Lung (tissue), 12 donors: ENCODE measurements around the gene DAAM1. TPM values are rescaled to one million over a fixed set of nuclear protein-coding genes. Genes with fewer than 3 reads are reported as not detected.

Experiments
- ATAC-seq: fragments of 200-7000 bp; cut with Tn5 transposase; one replicate; pipeline ENCODE4 v1.9.1; 2020; ENCODE audit warnings: moderate number of reproducible peaks; ENCODE audit not compliant: insufficient read depth, low FRiP score
- DNase-seq, 3 donors: peaks; one replicate each; pipeline ENCODE4 v3.0.0-alpha.2; 2013 to 2017
- H3K27ac ChIP-seq, 2 donors: one replicate each; pipeline ENCODE4 v1.5.1; 2013; ENCODE audit warnings: mild to moderate bottlenecking in 2 of 2, moderate library complexity in 2 of 2, control low read depth in 1 of 2, inconsistent platforms in 1 of 2, low read depth in 1 of 2, low read length in 1 of 2
- H3K27me3 ChIP-seq, 3 donors: one replicate each; pipeline ENCODE4 v1.5.1; 2013; ENCODE audit warnings: low read length in 2 of 3; ENCODE audit not compliant: control insufficient read depth in 3 of 3, insufficient read depth in 3 of 3
- H3K36me3 ChIP-seq, 4 donors: one replicate each; pipeline ENCODE4 v1.5.1; 2013; ENCODE audit warnings: low read length in 4 of 4, mild to moderate bottlenecking in 1 of 4, moderate library complexity in 1 of 4; ENCODE audit not compliant: control insufficient read depth in 4 of 4, insufficient read depth in 4 of 4
- H3K4me1 ChIP-seq, 5 donors: one replicate each; pipeline ENCODE4 v1.5.1; 2013; ENCODE audit warnings: low read length in 5 of 5, mild to moderate bottlenecking in 2 of 5, moderate library complexity in 1 of 5; ENCODE audit not compliant: control insufficient read depth in 5 of 5, insufficient read depth in 5 of 5
- H3K4me3 ChIP-seq: one replicate; pipeline ENCODE4 v1.5.1; 2013; ENCODE audit warnings: mild to moderate bottlenecking, control low read depth, moderate library complexity
- H3K9ac ChIP-seq, 2 donors: one replicate each; pipeline ENCODE4 v1.5.1; 2013; ENCODE audit warnings: low read length in 2 of 2, control low read depth in 1 of 2; ENCODE audit not compliant: insufficient read depth in 1 of 2
- H3K9me3 ChIP-seq, 4 donors: one replicate each; pipeline ENCODE4 v1.5.1; 2013; ENCODE audit warnings: low read length in 3 of 4, mild to moderate bottlenecking in 1 of 4, moderate library complexity in 1 of 4; ENCODE audit not compliant: control insufficient read depth in 4 of 4, insufficient read depth in 3 of 4
- WGBS, 2 donors: extraction: QIAGEN DNeasy Blood & Tissue Kit; methylation state at CpG; one replicate each; pipeline ENCODE4 v1.1.7; 2013; 5-methylcytosine and 5-hydroxymethylcytosine counted together
- polyA plus RNA-seq, 2 donors: library from polyadenylated mRNA; stranded (reverse); fragments of 200-250 nt; gene quantifications; one replicate each; pipeline ENCODE4 v1.2.1, GENCODE V29; 2013
- total RNA-seq, 2 donors: library from RNA; depleted of rRNA in 1 of 2; stranded (reverse); fragments of >200 nt in 1 of 2; gene quantifications; one replicate each; pipeline ENCODE4 v1.2.1, GENCODE V29; 2014 to 2021
- TF ChIP-seq, protein P1 (sequence below): IDR thresholded peaks from 2 replicates; pipeline ENCODE4 v1.5.1; 2012; ENCODE audit warnings: mild to moderate bottlenecking; ENCODE audit errors: control extremely low read depth, extremely low read depth
- donor health status: control.
- donor health status: control.
- donor health status: Bipolar disorder and iron deficiency.
- donor health status: healthy.
- donor health status: DM: yes; HTN: yes; CAD: no.

The DAAM1 gene
- total and polyA plus RNA-seq, 4 donors = 10.3 to 84.6 (median 32.6) TPM

DNA sequence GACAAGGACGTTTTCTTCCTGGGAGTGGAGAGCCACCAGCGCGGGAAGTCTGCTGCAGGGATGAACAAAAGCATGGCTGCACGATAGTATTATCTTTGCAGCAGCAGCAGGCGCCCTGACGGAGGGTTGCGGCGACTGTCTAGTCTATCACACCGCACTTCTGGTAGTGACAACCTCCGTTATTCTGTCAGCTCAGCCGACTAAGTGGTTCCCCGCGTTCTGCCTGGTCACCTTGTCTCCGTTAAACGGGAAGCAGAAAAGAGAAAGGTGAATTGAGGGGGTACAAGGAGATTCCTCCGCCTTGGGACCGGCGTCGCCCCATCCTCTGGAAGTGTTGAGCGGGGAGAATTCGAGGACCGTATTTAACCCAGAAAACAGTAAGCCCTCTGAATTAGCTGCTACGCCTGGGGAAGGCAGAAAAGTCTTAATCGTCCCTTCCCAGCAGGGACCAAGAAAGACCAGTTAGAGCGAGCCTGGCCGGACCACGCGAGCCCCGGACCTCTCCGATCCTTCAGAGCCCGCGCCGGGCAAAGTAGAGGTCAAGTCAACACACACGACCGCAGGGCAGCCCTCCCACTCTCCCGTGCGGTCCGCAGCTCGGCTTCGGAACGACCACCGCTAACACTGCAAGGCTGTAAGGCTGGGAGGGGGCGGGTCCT is 536 bp upstream of the DAAM1 start:
- peak; percentile 10 for ATAC-seq
- Histone ChIP-seq H3K4me1 (peaks cover 4 to 18% (median 8%) of the 10 kb centered on the region in 5 donors), H3K36me3 (no peaks in the 10 kb centered on the region), H3K27me3 (no peaks in the 10 kb centered on the region), H3K27ac (peak overlapping the region; percentile 74 to 94), H3K4me3 (peak overlapping the region; percentile 66), H3K9me3 (no peaks in the 10 kb centered on the region), H3K9ac (peak overlapping the region; percentile 74 to 94)
- no peak for DNase-seq
- WGBS, 2 donors = 0% methylated on average over 43 of the region's 43 CpGs
- TF ChIP-seq, protein P1, sequence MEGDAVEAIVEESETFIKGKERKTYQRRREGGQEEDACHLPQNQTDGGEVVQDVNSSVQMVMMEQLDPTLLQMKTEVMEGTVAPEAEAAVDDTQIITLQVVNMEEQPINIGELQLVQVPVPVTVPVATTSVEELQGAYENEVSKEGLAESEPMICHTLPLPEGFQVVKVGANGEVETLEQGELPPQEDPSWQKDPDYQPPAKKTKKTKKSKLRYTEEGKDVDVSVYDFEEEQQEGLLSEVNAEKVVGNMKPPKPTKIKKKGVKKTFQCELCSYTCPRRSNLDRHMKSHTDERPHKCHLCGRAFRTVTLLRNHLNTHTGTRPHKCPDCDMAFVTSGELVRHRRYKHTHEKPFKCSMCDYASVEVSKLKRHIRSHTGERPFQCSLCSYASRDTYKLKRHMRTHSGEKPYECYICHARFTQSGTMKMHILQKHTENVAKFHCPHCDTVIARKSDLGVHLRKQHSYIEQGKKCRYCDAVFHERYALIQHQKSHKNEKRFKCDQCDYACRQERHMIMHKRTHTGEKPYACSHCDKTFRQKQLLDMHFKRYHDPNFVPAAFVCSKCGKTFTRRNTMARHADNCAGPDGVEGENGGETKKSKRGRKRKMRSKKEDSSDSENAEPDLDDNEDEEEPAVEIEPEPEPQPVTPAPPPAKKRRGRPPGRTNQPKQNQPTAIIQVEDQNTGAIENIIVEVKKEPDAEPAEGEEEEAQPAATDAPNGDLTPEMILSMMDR = no peak

DNA sequence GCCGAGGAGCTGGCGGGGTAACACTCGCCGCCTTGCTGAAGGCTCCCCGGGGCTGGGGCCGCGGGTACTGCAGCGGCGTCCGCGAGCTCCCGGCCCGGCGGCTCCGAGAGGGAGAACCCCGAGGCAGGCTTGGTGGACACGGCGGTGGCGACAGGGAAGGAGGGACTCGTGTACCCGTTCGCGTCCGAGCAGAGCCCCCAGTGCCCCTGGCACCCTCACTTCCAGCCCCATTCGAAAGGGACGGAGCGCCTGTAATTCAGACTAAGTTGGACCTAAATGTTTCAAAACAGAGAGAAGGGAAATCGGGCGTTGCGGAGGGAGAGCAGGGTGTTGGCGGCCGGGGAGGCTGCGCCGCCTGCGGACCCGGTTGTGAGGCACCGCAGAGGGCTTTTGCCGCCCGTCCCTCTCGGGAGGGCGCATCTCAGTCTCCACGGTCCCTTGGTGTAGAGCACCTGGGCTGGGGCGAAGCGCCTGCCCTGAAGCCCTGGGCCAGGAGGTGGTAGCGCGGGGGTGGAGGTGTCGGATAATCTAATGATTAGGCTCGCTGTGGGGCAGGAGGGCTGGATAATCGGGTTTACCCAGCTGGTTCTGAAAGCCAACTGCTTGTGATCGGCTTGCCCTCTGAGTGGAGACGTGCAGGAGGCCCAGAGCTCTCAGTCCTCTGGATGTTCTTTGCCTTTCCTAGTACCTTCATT is 771 bp downstream of the DAAM1 start:
- H3K27me3 ChIP-seq = no peaks in the 10 kb centered on the region
- H3K9me3 ChIP-seq = no peaks in the 10 kb centered on the region
- H3K9ac ChIP-seq = peak overlapping the region; percentile 97
- peak in 2 of 3 donors; percentile 61 to 74 for DNase-seq
- peak; percentile 6 for ATAC-seq
- 0% methylated on average over 44 to 51 of the region's 51 CpGs for WGBS, 2 donors
- H3K27ac ChIP-seq = peak overlapping the region; percentile 92 to 94
- H3K4me3 ChIP-seq = peak overlapping the region; percentile 70
- no peaks in the 10 kb centered on the region for H3K36me3 ChIP-seq
- TF ChIP-seq, protein P1 = no peak
- H3K4me1 ChIP-seq = peaks cover 5 to 29% (median 15%) of the 10 kb centered on the region in 5 donors

DNA sequence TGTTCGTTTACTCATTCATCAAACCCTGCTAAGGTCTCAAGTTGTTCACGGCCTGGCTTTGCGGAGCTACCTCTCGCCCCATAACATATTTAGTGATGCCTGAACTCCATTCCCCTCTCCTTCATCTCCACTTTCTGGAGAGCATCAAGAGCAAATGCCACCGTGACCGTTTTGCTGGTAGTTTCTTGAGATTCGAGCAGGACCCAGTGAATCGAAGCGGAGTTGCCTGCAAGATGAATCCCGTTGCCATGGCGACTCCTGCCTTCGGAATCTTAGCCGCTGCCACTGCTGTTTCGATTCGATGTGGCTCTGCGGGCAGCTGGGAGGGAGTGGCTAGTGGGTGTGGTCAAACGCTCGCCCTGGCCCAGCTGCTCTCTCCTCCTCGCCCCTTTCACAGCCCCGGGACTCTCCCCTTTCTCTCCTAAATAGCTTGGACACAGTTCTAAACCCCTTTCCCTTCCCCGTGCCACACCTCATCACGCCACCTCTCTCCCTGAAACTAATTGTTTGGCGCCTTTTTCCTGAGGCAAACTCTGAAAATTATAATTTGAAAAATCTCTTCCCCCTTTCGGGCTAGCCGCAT is 1.4 kb downstream of the DAAM1 start:
- Histone ChIP-seq H3K4me3 (peak overlapping the region; percentile 70), H3K9me3 (no peaks in the 10 kb centered on the region), H3K36me3 (no peaks in the 10 kb centered on the region), H3K9ac (peak overlapping the region; percentile 97), H3K4me1 (peaks cover 5 to 34% (median 15%) of the 10 kb centered on the region in 5 donors), H3K27me3 (no peaks in the 10 kb centered on the region), H3K27ac (peak overlapping the region; percentile 92 to 94)
- 0 to 3% methylated on average over 25 of the region's 25 CpGs for WGBS, 2 donors
- DNase-seq (peak; percentile 90 to 92 (median 91)), ATAC-seq (no peak)
- TF ChIP-seq, protein P1 = no peak
